ENCODE results near the gene SLC27A5. TPM values are rescaled to one million over a fixed set of nuclear protein-coding genes. Genes with fewer than 3 reads are reported as not detected.

Gene SLC27A5
- total RNA-seq, 4 donors from 2014 or later, result 2.6 to 7.4 (median 5.5) TPM

GRCh38 chr19:58536852-58537798 lies 25.3 kb upstream of the SLC27A5 start:
- no peak overlapping the region for H3K4me3 ChIP-seq
- no peak for ATAC-seq
- TF ChIP-seq POLR2A (IDR thresholded peaks at IDR 0.05) (no peak), POLR2AphosphoS5 (IDR thresholded peaks at IDR 0.05) (no peak)
- 50 to 88% methylated on average over 1 to 7 of the region's 8 CpGs for WGBS, 2 donors (ENCODE audit: low coverage in 1 of 2)
- peaks cover 0 to 9% (median 5%) of the 10 kb centered on the region in 3 donors for H3K4me1 ChIP-seq
- H3K27me3 ChIP-seq, result peaks cover 48% of the 10 kb centered on the region
- no peaks in the 10 kb centered on the region for H3K36me3 ChIP-seq
- H3K9me3 ChIP-seq, result no peaks in the 10 kb centered on the region
- H3K27ac ChIP-seq, result no peak overlapping the region

- no peaks in the 10 kb centered on the region for H3K36me3 ChIP-seq
- H3K9me3 ChIP-seq, result no peaks in the 10 kb centered on the region
- peaks cover 56% of the 10 kb centered on the region for H3K27me3 ChIP-seq
- no peak for TF ChIP-seq CTCF (IDR thresholded peaks at IDR 0.05)
- no peak for TF ChIP-seq POLR2AphosphoS5 (IDR thresholded peaks at IDR 0.05)
- TF ChIP-seq EP300 (IDR thresholded peaks at IDR 0.05), result no peak
- no peak for TF ChIP-seq POLR2A (IDR thresholded peaks at IDR 0.05)
- peaks cover 0 to 9% (median 5%) of the 10 kb centered on the region in 3 donors for H3K4me1 ChIP-seq
- WGBS, 2 donors (ENCODE audit: low coverage in 1 of 2), result 88% methylated on average over 3 of the region's 3 CpGs; no CpG with 5 or more reads in 1 of the 2 donors
- no peak overlapping the region for H3K4me3 ChIP-seq
- H3K27ac ChIP-seq, result no peak overlapping the region
- ATAC-seq, result no peak
Observed at GRCh38 chr19:58535857-58536256, 24.1 kb upstream of the SLC27A5 start.

GRCh38 chr19:58531034-58531840 lies 19.4 kb upstream of the SLC27A5 start:
- WGBS, 2 donors (ENCODE audit: low coverage in 1 of 2), result 66 to 67% methylated on average over 9 to 10 of the region's 10 CpGs
- Histone ChIP-seq H3K4me3 (no peak overlapping the region), H3K36me3 (no peaks in the 10 kb centered on the region), H3K9me3 (no peaks in the 10 kb centered on the region), H3K27me3 (peaks cover 29% of the 10 kb centered on the region), H3K27ac (no peak overlapping the region), H3K4me1 (no peaks in the 10 kb centered on the region)
- TF ChIP-seq CTCF (IDR thresholded peaks at IDR 0.05) (no peak), EP300 (IDR thresholded peaks at IDR 0.05) (no peak), POLR2A (IDR thresholded peaks at IDR 0.05) (no peak), POLR2AphosphoS5 (IDR thresholded peaks at IDR 0.05) (no peak)
- ATAC-seq, result no peak

- 48 to 72% methylated on average over 3 of the region's 3 CpGs for WGBS, 2 donors (ENCODE audit: low coverage in 1 of 2)
- Histone ChIP-seq H3K4me3 (no peak overlapping the region), H3K9me3 (no peaks in the 10 kb centered on the region), H3K36me3 (no peaks in the 10 kb centered on the region), H3K27ac (no peak overlapping the region), H3K27me3 (peaks cover 29% of the 10 kb centered on the region), H3K4me1 (no peaks in the 10 kb centered on the region)
- ATAC-seq, result no peak
- TF ChIP-seq EP300 (IDR thresholded peaks at IDR 0.05) (no peak), POLR2AphosphoS5 (IDR thresholded peaks at IDR 0.05) (no peak), CTCF (IDR thresholded peaks at IDR 0.05) (no peak), POLR2A (IDR thresholded peaks at IDR 0.05) (no peak)
Observed at GRCh38 chr19:58529405-58529804, 17.6 kb upstream of the SLC27A5 start.

GRCh38 chr19:58522709-58523108 lies 10.9 kb upstream of the SLC27A5 start:
- Histone ChIP-seq H3K9me3 (no peaks in the 10 kb centered on the region), H3K4me1 (peaks cover 8 to 22% (median 16%) of the 10 kb centered on the region in 3 donors), H3K36me3 (no peaks in the 10 kb centered on the region), H3K27ac (no peak overlapping the region), H3K27me3 (no peaks in the 10 kb centered on the region), H3K4me3 (no peak overlapping the region)
- ATAC-seq, result no peak
- 65 to 67% methylated on average over 1 to 2 of the region's 3 CpGs for WGBS, 2 donors (ENCODE audit: low coverage in 1 of 2)
- TF ChIP-seq POLR2A (IDR thresholded peaks at IDR 0.05) (no peak), POLR2AphosphoS5 (IDR thresholded peaks at IDR 0.05) (no peak), CTCF (IDR thresholded peaks at IDR 0.05) (no peak), EP300 (IDR thresholded peaks at IDR 0.05) (no peak)
